HFFc6 (cell line): Measurements from ENCODE around the gene ARAP1. TPM values are rescaled to one million over a fixed set of nuclear protein-coding genes. Genes with fewer than 3 reads are reported as not detected.

Experiments used
- DNase-seq: peaks from one replicate; pipeline ENCODE4 v3.0.0-alpha.2; 2018
- H3K27ac Mint-ChIP-seq: 2 replicates; pipeline ENCODE4 v1.8.0; 2020; ENCODE audit warnings: mild to moderate bottlenecking, mixed read lengths
- H3K27me3 Mint-ChIP-seq: 2 replicates; pipeline ENCODE4 v1.8.0; 2021; ENCODE audit warnings: mild to moderate bottlenecking, moderate library complexity, mixed read lengths; ENCODE audit not compliant: insufficient read depth
- H3K36me3 Mint-ChIP-seq: 2 replicates; pipeline ENCODE4 v1.8.0; 2021; ENCODE audit warnings: low read depth, mixed read lengths
- H3K4me1 Mint-ChIP-seq: 2 replicates; pipeline ENCODE4 v1.8.0; 2020; ENCODE audit warnings: low read depth, mixed read lengths
- H3K4me3 Mint-ChIP-seq: 2 replicates; pipeline ENCODE4 v1.8.0; 2020; ENCODE audit warnings: mild to moderate bottlenecking, moderate library complexity, mixed read lengths
- H3K9me3 Mint-ChIP-seq: 2 replicates; pipeline ENCODE4 v1.8.0; 2020; ENCODE audit warnings: mild to moderate bottlenecking, mixed read lengths
- CTCF ChIP-seq: fragments of 200-600 bp; sonication (generic); IDR thresholded peaks from 2 replicates; pipeline ENCODE4 v1.5.0; 2021; ENCODE audit warnings: antibody characterized with exemption, mild to moderate bottlenecking
- total RNA-seq, 6 experiments: library from RNA; stranded (reverse); fragmentation: NEBNext Ultra II Directional; extraction: Animal tissue kit (Norgen Biotek cat#: 25700); gene quantifications; 2 replicates in 1 of 6; 3 replicates in 5 of 6; pipeline ENCODE4 v1.2.3, GENCODE V29; 2021

Gene ARAP1
- total RNA-seq, 6 experiments from 2014 or later, result 42.5 to 49.0 (median 46.8) TPM

- Mint-ChIP-seq H3K27ac (peak overlapping the region; percentile 56; the same call in 1 of the 2 replicates), H3K36me3 (peaks cover 16% of the 10 kb centered on the region), H3K4me3 (no peak overlapping the region), H3K4me1 (peaks cover 45% of the 10 kb centered on the region), H3K27me3 (no peaks in the 10 kb centered on the region; the same call in none of the 2 replicates), H3K9me3 (no peaks in the 10 kb centered on the region)
- DNase-seq, result no peak
- no peak for TF ChIP-seq CTCF
Measured at GRCh38 chr11:72704783-72705265, 47.4 kb downstream of the ARAP1 start.

- Mint-ChIP-seq H3K4me3 (no peak overlapping the region), H3K36me3 (peaks cover 21% of the 10 kb centered on the region), H3K9me3 (no peaks in the 10 kb centered on the region), H3K27ac (peak overlapping the region; percentile 56), H3K4me1 (peaks cover 48% of the 10 kb centered on the region), H3K27me3 (no peaks in the 10 kb centered on the region; the same call in none of the 2 replicates)
- peak; percentile 62 for TF ChIP-seq CTCF
- no peak for DNase-seq
Measured at GRCh38 chr11:72704028-72704782, 48.0 kb downstream of the ARAP1 start.

- no peak for TF ChIP-seq CTCF
- Mint-ChIP-seq H3K36me3 (peaks cover 21% of the 10 kb centered on the region), H3K9me3 (no peaks in the 10 kb centered on the region), H3K27ac (peak overlapping the region; percentile 54), H3K4me1 (peaks cover 48% of the 10 kb centered on the region), H3K27me3 (no peaks in the 10 kb centered on the region; the same call in 1 of the 2 replicates), H3K4me3 (no peak overlapping the region)
- DNase-seq, result peak; percentile 62
Measured at GRCh38 chr11:72703267-72704008, 48.8 kb downstream of the ARAP1 start.

GRCh38 chr11:72702577-72703241, 49.5 kb downstream of the ARAP1 start:
- no peak for DNase-seq
- Mint-ChIP-seq H3K36me3 (peaks cover 21% of the 10 kb centered on the region), H3K27me3 (no peaks in the 10 kb centered on the region; the same call in 1 of the 2 replicates), H3K27ac (peak overlapping the region; percentile 54; the same call in 1 of the 2 replicates), H3K9me3 (no peaks in the 10 kb centered on the region), H3K4me3 (no peak overlapping the region), H3K4me1 (peaks cover 48% of the 10 kb centered on the region)
- no peak for TF ChIP-seq CTCF

DNA sequence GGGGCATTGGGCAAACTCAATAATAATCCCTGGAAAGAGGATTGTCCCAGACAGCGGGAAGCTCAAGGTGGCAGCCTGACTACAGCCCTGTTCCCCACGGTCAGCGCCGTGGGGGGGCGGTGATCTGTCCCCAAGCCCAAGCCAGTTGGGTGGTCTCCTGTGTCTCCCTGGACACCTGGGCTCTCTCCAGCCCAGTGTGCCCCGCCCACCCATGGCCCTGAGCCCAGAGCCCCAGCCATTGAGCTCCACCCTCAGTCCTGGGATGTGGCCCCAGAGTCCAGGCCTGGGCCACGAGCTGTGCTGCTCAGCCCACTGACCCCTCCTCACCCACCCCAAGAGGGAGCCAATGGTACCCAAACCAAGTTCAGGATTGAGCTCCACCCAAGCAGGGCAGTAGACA, 50.1 kb downstream of the ARAP1 start:
- H3K27ac Mint-ChIP-seq, result no peak overlapping the region
- H3K4me1 Mint-ChIP-seq, result peaks cover 48% of the 10 kb centered on the region
- H3K4me3 Mint-ChIP-seq, result no peak overlapping the region
- H3K36me3 Mint-ChIP-seq, result peaks cover 15% of the 10 kb centered on the region
- no peak for TF ChIP-seq CTCF
- H3K27me3 Mint-ChIP-seq, result no peaks in the 10 kb centered on the region; the same call in 1 of the 2 replicates
- no peaks in the 10 kb centered on the region for H3K9me3 Mint-ChIP-seq
- DNase-seq, result no peak
